ENCODE measurements around the gene PEDS1. TPM values are rescaled to one million over a fixed set of nuclear protein-coding genes. Genes with fewer than 3 reads are reported as not detected.

PEDS1 gene
- total and polyA plus RNA-seq, 10 of the 15 experiments (the other 5 are each of a cell fraction or from before 2014, with no cell fraction given), result 1.7 to 25.6 (median 16.8) TPM

GRCh38 chr20:50189681-50190250, 36.2 kb upstream of the PEDS1 start (continued):
- TF ChIP-seq, protein P1, sequence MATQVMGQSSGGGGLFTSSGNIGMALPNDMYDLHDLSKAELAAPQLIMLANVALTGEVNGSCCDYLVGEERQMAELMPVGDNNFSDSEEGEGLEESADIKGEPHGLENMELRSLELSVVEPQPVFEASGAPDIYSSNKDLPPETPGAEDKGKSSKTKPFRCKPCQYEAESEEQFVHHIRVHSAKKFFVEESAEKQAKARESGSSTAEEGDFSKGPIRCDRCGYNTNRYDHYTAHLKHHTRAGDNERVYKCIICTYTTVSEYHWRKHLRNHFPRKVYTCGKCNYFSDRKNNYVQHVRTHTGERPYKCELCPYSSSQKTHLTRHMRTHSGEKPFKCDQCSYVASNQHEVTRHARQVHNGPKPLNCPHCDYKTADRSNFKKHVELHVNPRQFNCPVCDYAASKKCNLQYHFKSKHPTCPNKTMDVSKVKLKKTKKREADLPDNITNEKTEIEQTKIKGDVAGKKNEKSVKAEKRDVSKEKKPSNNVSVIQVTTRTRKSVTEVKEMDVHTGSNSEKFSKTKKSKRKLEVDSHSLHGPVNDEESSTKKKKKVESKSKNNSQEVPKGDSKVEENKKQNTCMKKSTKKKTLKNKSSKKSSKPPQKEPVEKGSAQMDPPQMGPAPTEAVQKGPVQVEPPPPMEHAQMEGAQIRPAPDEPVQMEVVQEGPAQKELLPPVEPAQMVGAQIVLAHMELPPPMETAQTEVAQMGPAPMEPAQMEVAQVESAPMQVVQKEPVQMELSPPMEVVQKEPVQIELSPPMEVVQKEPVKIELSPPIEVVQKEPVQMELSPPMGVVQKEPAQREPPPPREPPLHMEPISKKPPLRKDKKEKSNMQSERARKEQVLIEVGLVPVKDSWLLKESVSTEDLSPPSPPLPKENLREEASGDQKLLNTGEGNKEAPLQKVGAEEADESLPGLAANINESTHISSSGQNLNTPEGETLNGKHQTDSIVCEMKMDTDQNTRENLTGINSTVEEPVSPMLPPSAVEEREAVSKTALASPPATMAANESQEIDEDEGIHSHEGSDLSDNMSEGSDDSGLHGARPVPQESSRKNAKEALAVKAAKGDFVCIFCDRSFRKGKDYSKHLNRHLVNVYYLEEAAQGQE (IDR thresholded peaks at IDR 0.05; ENCODE audit: low read depth, low read length), result no peak
- TF ChIP-seq ZBTB33 (IDR thresholded peaks at IDR 0.05), result no peak

DNA sequence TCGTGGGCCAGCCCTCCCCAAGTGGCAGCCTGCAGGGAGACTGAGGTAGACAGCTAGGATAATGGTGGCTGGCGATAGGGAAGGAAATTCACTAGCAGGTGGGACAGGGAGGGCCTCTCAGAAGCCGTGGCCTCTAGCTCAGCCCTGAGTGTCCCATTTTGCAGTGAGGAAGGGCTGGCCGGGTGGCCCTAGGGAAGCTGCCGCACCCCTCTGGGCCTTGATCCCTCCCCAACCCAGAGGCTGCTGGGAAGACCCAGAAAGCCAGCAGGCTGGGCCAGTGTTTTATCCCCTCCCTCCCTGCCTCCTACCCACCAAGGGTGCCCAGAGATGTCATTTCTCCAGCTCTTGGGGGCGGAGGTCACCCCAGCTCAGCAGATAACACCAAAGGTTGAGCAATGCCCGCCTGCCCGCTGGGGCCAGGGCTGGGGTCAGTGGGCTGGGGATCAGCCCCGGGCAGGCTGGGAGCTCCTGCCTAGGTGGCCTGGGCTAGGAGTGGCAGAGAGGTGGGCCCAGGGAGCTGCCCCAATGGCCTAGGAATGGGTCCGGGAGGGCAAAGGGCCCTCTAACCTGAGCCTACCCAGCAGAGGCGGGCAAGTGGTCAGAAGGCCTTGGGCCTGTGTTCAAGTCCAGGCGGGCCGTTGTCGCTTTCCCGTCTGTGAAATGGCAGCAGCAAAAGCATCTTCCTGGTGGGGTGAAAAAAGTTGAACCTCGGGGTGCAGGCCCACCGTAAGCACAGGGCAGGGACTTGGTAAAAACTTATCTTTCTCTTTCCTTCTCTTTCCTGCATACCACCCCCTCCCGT, 35.6 kb upstream of the PEDS1 start:
- Histone ChIP-seq H4K20me1 (ENCODE audit: control insufficient read depth, insufficient read depth) (no peaks in the 10 kb centered on the region), H3K9ac (ENCODE audit: control insufficient read depth, insufficient read depth, low read length) (no peak overlapping the region), H3K36me3 (ENCODE audit: control insufficient read depth in 2 of 2, insufficient read depth in 2 of 2, low read length in 1 of 2) (no peaks in the 10 kb centered on the region), H3K27ac (ENCODE audit: control insufficient read depth, insufficient read depth) (no peak overlapping the region), H3K4me3 (no peak overlapping the region), H2AFZ (ENCODE audit: control insufficient read depth, low read depth, low read length) (no peak overlapping the region), H3K9me3 (replicated peaks; ENCODE audit: control insufficient read depth, insufficient read depth, low read length) (no peaks in the 10 kb centered on the region), H3K4me1 (ENCODE audit: control insufficient read depth, insufficient read depth, low read length) (peaks cover 7% of the 10 kb centered on the region), H3K4me2 (ENCODE audit: control insufficient read depth, insufficient read depth) (no peak overlapping the region), H3K79me2 (ENCODE audit: control insufficient read depth, insufficient read depth, low read length) (peaks cover 12% of the 10 kb centered on the region), H3K27me3 (replicated peaks in 1 of 2; ENCODE audit: control insufficient read depth in 2 of 2, insufficient read depth in 2 of 2, low read length in 1 of 2) (no peaks in the 10 kb centered on the region)
- DNase-seq (ENCODE audit: low read depth, low spot score) (no peak), ATAC-seq (no peak), FAIRE-seq (no peak)
- BruUV-seq (replicated peaks), result no TSS peak
- WGBS (ENCODE audit: insufficient coverage, insufficient replicate concordance, low lambda C conversion rate, missing lambda C conversion rate), result 78% methylated on average over 18 of the region's 18 CpGs
- in situ Hi-C loops (cut with MboI) (loop anchor here (5.0 kb wide), 2 partner anchors 273 to 383 kb away; no protein-coding TSS in a partner anchor), intact Hi-C loops (cut with micrococcal nuclease; ENCODE audit: unreplicated experiment) (loop anchor here (10.0 kb wide), 1 partner anchor 546 kb away; the partner anchor contains the start of gene PARD6B)
- TF ChIP-seq TCF3 (IDR thresholded peaks at IDR 0.05; ENCODE audit: borderline replicate concordance, insufficient read depth, low read depth, low read length) (no peak), USF2 (IDR thresholded peaks at IDR 0.05; ENCODE audit: borderline replicate concordance, low read depth, low read length) (no peak)
- ChIA-PET CTCF (interaction anchor here (0.7 to 10.8 kb wide), 11 partner anchors 10 to 561 kb away, joined by 3 to 157 read pairs (median 4); no protein-coding TSS in a partner anchor), RAD21 (ENCODE audit: unreplicated experiment) (interaction anchor here (0.6 to 5.7 kb wide), 3 partner anchors 274 to 303 kb away, joined by 4 to 56 read pairs (median 5); no protein-coding TSS in a partner anchor), POLR2A (no interaction called here), SMC1A (ENCODE audit: uncharacterized antibody, unreplicated experiment) (interaction anchor here (1.2 to 6.7 kb wide), 3 partner anchors 267 to 280 kb away, joined by 3 to 60 read pairs (median 3); no protein-coding TSS in a partner anchor)

All from GM12878 (cell line).